Neural progenitor cell (in vitro differentiated cells): ENCODE measurements around the gene CNTNAP2. TPM values are rescaled to one million over a fixed set of nuclear protein-coding genes. Genes with fewer than 3 reads are reported as not detected.

Experiments
- DNase-seq: peaks from one replicate; pipeline ENCODE4 v3.0.0-alpha.2; 2016; ENCODE audit warnings: low spot score
- H2AFZ ChIP-seq: fragments of 200-600 bp; sonication (generic); replicated peaks from 2 replicates; pipeline ENCODE4 v1.6.1; 2016; ENCODE audit warnings: antibody characterized with exemption
- H3F3A ChIP-seq: fragments of 200-600 bp; sonication (generic); 2 replicates; pipeline ENCODE4 v1.6.1; 2016; ENCODE audit warnings: antibody characterized with exemption, low read depth
- H3K27ac ChIP-seq: fragments of 200-600 bp; sonication (generic); 2 replicates; pipeline ENCODE4 v1.5.1; 2016; ENCODE audit warnings: mild to moderate bottlenecking
- H3K27me3 ChIP-seq: fragments of 200-600 bp; sonication (generic); 2 replicates; pipeline ENCODE4 v1.6.1; 2016; ENCODE audit warnings: mild to moderate bottlenecking, moderate library complexity
- H3K36me3 ChIP-seq: fragments of 200-600 bp; sonication (generic); 2 replicates; pipeline ENCODE4 v1.5.1; 2016
- H3K4me1 ChIP-seq: fragments of 200-600 bp; sonication (generic); 2 replicates; pipeline ENCODE4 v1.6.1; 2016; ENCODE audit warnings: mixed run types
- H3K4me2 ChIP-seq: fragments of 200-600 bp; sonication (generic); 2 replicates; pipeline ENCODE4 v1.6.1; 2016
- H3K4me3 ChIP-seq: fragments of 200-600 bp; sonication (generic); 2 replicates; pipeline ENCODE4 v1.5.1; 2016
- H3K79me2 ChIP-seq: fragments of 200-600 bp; sonication (generic); 2 replicates; pipeline ENCODE4 v1.6.1; 2016; ENCODE audit warnings: low read depth
- H3K9ac ChIP-seq: fragments of 200-600 bp; sonication (generic); 2 replicates; pipeline ENCODE4 v1.6.1; 2016
- H3K9me3 ChIP-seq: fragments of 200-600 bp; sonication (generic); 2 replicates; pipeline ENCODE4 v1.5.1; 2016; ENCODE audit warnings: low read depth
- H4K20me1 ChIP-seq: fragments of 200-600 bp; sonication (generic); 2 replicates; pipeline ENCODE4 v1.6.1; 2016; ENCODE audit warnings: low read depth
- H3K27ac Mint-ChIP-seq: 3 replicates; pipeline ENCODE4 v1.8.0; 2021; ENCODE audit warnings: mixed read lengths
- H3K27me3 Mint-ChIP-seq: 2 replicates; pipeline ENCODE4 v1.8.0; 2022; ENCODE audit warnings: low read depth, mild to moderate bottlenecking, inconsistent platforms, moderate library complexity, mixed read lengths; ENCODE audit not compliant: insufficient read depth
- H3K36me3 Mint-ChIP-seq: 3 replicates; pipeline ENCODE4 v1.8.0; 2021; ENCODE audit warnings: mixed read lengths
- H3K4me1 Mint-ChIP-seq: 3 replicates; pipeline ENCODE4 v1.8.0; 2021; ENCODE audit warnings: mixed read lengths
- H3K4me3 Mint-ChIP-seq: 3 replicates; pipeline ENCODE4 v1.8.0; 2021; ENCODE audit warnings: mild to moderate bottlenecking, moderate library complexity, mixed read lengths
- H3K9me3 Mint-ChIP-seq: 3 replicates; pipeline ENCODE4 v1.8.0; 2020; ENCODE audit warnings: mixed read lengths
- CTCF ChIP-seq: fragments of 200-600 bp; sonication (generic); IDR thresholded peaks from 2 replicates; pipeline ENCODE4 v1.5.1; 2017; ENCODE audit warnings: antibody characterized with exemption, mild to moderate bottlenecking
- EZH2 ChIP-seq: fragments of 200-600 bp; sonication (generic); IDR thresholded peaks from 2 replicates; pipeline ENCODE4 v1.6.1; 2017; ENCODE audit warnings: antibody characterized with exemption, mild to moderate bottlenecking, moderate library complexity
- EZH2phosphoT487 ChIP-seq: fragments of 200-600 bp; sonication (generic); IDR thresholded peaks from 2 replicates; pipeline ENCODE4 v1.6.1; 2017; ENCODE audit warnings: antibody characterized with exemption
- total RNA-seq: library from RNA; depleted of rRNA; stranded (reverse); fragments of >200 nt; gene quantifications from 2 replicates; pipeline ENCODE4 v1.2.3, GENCODE V29; 2015; ENCODE audit warnings: low replicate concordance

CNTNAP2 gene
- total RNA-seq, 1 donor from 2014 or later: 126 TPM

GRCh38 chr7:148288592-148289151, 2172.1 kb downstream of the CNTNAP2 start:
- Histone ChIP-seq H3K27ac (no peak overlapping the region), H2AFZ (no peak overlapping the region), H3K4me1 (peaks cover 25% of the 10 kb centered on the region), H3K36me3 (no peaks in the 10 kb centered on the region), H3K9ac (no peak overlapping the region), H3K9me3 (no peaks in the 10 kb centered on the region), H3K4me2 (no peak overlapping the region), H3K79me2 (no peaks in the 10 kb centered on the region), H3K4me3 (no peak overlapping the region), H4K20me1 (no peaks in the 10 kb centered on the region), H3F3A (peaks cover 6% of the 10 kb centered on the region), H3K27me3 (no peaks in the 10 kb centered on the region)
- Mint-ChIP-seq H3K27ac (no peak overlapping the region), H3K4me3 (no peak overlapping the region), H3K27me3 (peaks cover 3% of the 10 kb centered on the region), H3K4me1 (peaks cover 24% of the 10 kb centered on the region), H3K9me3 (peaks cover 7% of the 10 kb centered on the region), H3K36me3 (no peaks in the 10 kb centered on the region)
- no peak for DNase-seq
- no peak for TF ChIP-seq CTCF
- no peak for TF ChIP-seq EZH2
- TF ChIP-seq EZH2phosphoT487: no peak

GRCh38 chr7:148289630-148290029, 2173.0 kb downstream of the CNTNAP2 start:
- Histone ChIP-seq H3K27ac (no peak overlapping the region), H3K79me2 (no peaks in the 10 kb centered on the region), H3K9me3 (no peaks in the 10 kb centered on the region), H3K4me2 (no peak overlapping the region), H4K20me1 (no peaks in the 10 kb centered on the region), H3K27me3 (no peaks in the 10 kb centered on the region), H3K4me3 (no peak overlapping the region), H3F3A (peaks cover 6% of the 10 kb centered on the region), H2AFZ (no peak overlapping the region), H3K4me1 (peaks cover 25% of the 10 kb centered on the region), H3K9ac (no peak overlapping the region), H3K36me3 (no peaks in the 10 kb centered on the region)
- Mint-ChIP-seq H3K27me3 (peaks cover 3% of the 10 kb centered on the region), H3K27ac (no peak overlapping the region), H3K4me1 (peaks cover 24% of the 10 kb centered on the region), H3K4me3 (no peak overlapping the region), H3K36me3 (no peaks in the 10 kb centered on the region), H3K9me3 (peaks cover 7% of the 10 kb centered on the region)
- DNase-seq: no peak
- TF ChIP-seq EZH2phosphoT487 (no peak), EZH2 (no peak), CTCF (no peak)

GRCh38 chr7:148290538-148290937, 2173.9 kb downstream of the CNTNAP2 start:
- H3K79me2 ChIP-seq: no peaks in the 10 kb centered on the region
- H3F3A ChIP-seq: peaks cover 6% of the 10 kb centered on the region
- H3K9ac ChIP-seq: no peak overlapping the region
- no peak overlapping the region for H2AFZ ChIP-seq
- peaks cover 7% of the 10 kb centered on the region for H3K9me3 Mint-ChIP-seq
- no peak for TF ChIP-seq CTCF
- TF ChIP-seq EZH2phosphoT487: no peak
- TF ChIP-seq EZH2: no peak
- no peaks in the 10 kb centered on the region for H3K9me3 ChIP-seq
- H3K4me1 ChIP-seq: peaks cover 25% of the 10 kb centered on the region
- H3K36me3 ChIP-seq: no peaks in the 10 kb centered on the region
- H4K20me1 ChIP-seq: no peaks in the 10 kb centered on the region
- no peak overlapping the region for H3K27ac Mint-ChIP-seq
- no peak overlapping the region for H3K27ac ChIP-seq
- no peak overlapping the region for H3K4me3 ChIP-seq
- H3K27me3 Mint-ChIP-seq: peaks cover 3% of the 10 kb centered on the region
- no peaks in the 10 kb centered on the region for H3K27me3 ChIP-seq
- H3K4me3 Mint-ChIP-seq: no peak overlapping the region
- no peak for DNase-seq
- H3K4me2 ChIP-seq: no peak overlapping the region
- H3K36me3 Mint-ChIP-seq: no peaks in the 10 kb centered on the region
- peaks cover 24% of the 10 kb centered on the region for H3K4me1 Mint-ChIP-seq
